DND-41 (cell line): ENCODE data around the gene UGT1A6.

Experiments
- ATAC-seq: fragments of 200-7000 bp; cut with Tn5 transposase; 3 replicates; pipeline ENCODE4 v1.9.1; 2021; ENCODE audit warnings: low read depth; ENCODE audit not compliant: insufficient read depth
- DNase-seq: peaks from one replicate; pipeline ENCODE4 v3.0.0-alpha.2; 2020
- H2AFZ ChIP-seq: 2 replicates; pipeline ENCODE4 v1.6.0; 2012; ENCODE audit warnings: low read depth, low read length
- H3K27ac ChIP-seq: 2 replicates; pipeline ENCODE4 v1.5.1; 2012; ENCODE audit warnings: low read length, inconsistent platforms
- H3K27me3 ChIP-seq: fragments of 200-600 bp; sonication (generic); 2 replicates; pipeline ENCODE4 v1.6.0; 2012; ENCODE audit warnings: low read length, mild to moderate bottlenecking, inconsistent platforms; ENCODE audit not compliant: insufficient read depth, poor library complexity
- H3K36me3 ChIP-seq: 2 replicates; pipeline ENCODE4 v1.5.1; 2012; ENCODE audit warnings: low read length, inconsistent platforms; ENCODE audit not compliant: insufficient read depth
- H3K4me1 ChIP-seq: 2 replicates; pipeline ENCODE4 v1.5.1; 2012; ENCODE audit warnings: mild to moderate bottlenecking, low read length; ENCODE audit not compliant: insufficient read depth
- H3K4me2 ChIP-seq: 2 replicates; pipeline ENCODE4 v1.6.0; 2012; ENCODE audit warnings: mild to moderate bottlenecking, moderate library complexity, low read length, inconsistent platforms; ENCODE audit not compliant: insufficient read depth
- H3K4me3 ChIP-seq, 2 experiments: fragments of 200-600 bp in 1 of 2; shearing (Covaris generic) in 1 of 2; 2 replicates each; pipeline ENCODE4 v1.5.1; 2012 to 2016; ENCODE audit warnings: inconsistent platforms in 2 of 2, low read length in 2 of 2, mild to moderate bottlenecking in 2 of 2, low read depth in 1 of 2, moderate library complexity in 1 of 2
- H3K79me2 ChIP-seq: 2 replicates; pipeline ENCODE4 v1.6.0; 2012; ENCODE audit warnings: low read length, inconsistent platforms; ENCODE audit not compliant: insufficient read depth
- H3K9ac ChIP-seq: 2 replicates; pipeline ENCODE4 v1.6.0; 2012; ENCODE audit warnings: low read depth, mild to moderate bottlenecking, inconsistent platforms, low read length, moderate library complexity
- H3K9me3 ChIP-seq: 2 replicates; pipeline ENCODE4 v1.5.1; 2012; ENCODE audit warnings: low read length, moderate library complexity, mild to moderate bottlenecking, inconsistent platforms; ENCODE audit not compliant: insufficient read depth, severe bottlenecking
- H4K20me1 ChIP-seq: 2 replicates; pipeline ENCODE4 v1.6.0; 2012; ENCODE audit warnings: low read length; ENCODE audit not compliant: insufficient read depth
- EZH2 ChIP-seq: IDR thresholded peaks from 3 replicates; pipeline ENCODE4 v1.6.1; 2012; ENCODE audit warnings: borderline replicate concordance, low read depth, mild to moderate bottlenecking, moderate library complexity, low read length, inconsistent platforms; ENCODE audit not compliant: severe bottlenecking
- TF ChIP-seq, protein P1 (sequence below): IDR thresholded peaks from 2 replicates; pipeline ENCODE4 v1.5.1; 2012; ENCODE audit warnings: borderline replicate concordance, low read length, moderate library complexity, mild to moderate bottlenecking; ENCODE audit not compliant: poor library complexity, severe bottlenecking; ENCODE audit errors: extremely low read depth

UGT1A6 gene

DNA sequence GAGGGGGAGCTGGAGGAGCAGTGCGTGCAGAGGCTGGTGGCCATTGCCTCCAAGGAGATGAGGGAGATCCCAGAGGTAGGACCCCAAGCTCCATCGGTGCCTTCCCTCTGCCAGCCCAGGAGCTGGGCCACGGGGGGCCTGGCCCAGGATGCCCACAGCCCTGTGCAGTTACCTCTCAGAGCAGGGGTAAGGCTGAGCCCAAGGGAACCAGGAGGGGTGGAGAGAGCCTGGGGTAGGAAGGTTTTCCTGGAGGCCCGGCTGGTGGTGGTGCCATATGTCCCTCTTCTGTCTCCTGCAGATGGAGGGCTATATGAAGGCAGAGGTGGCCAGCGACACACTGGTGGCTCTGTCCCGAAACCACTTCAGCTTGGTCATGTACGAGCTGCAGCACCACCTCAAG lies 96.9 kb downstream of the UGT1A6 start:
- ATAC-seq (no peak), DNase-seq (no peak)
- no peak overlapping the region for H3K4me2 ChIP-seq
- H4K20me1 ChIP-seq: no peaks in the 10 kb centered on the region
- H3K9me3 ChIP-seq: no peaks in the 10 kb centered on the region
- H2AFZ ChIP-seq: no peak overlapping the region
- no peaks in the 10 kb centered on the region for H3K79me2 ChIP-seq
- no peaks in the 10 kb centered on the region for H3K4me1 ChIP-seq
- H3K9ac ChIP-seq: no peak overlapping the region
- no peaks in the 10 kb centered on the region for H3K27me3 ChIP-seq
- H3K27ac ChIP-seq: no peak overlapping the region
- H3K4me3 ChIP-seq: no peak overlapping the region
- no peak for TF ChIP-seq EZH2
- TF ChIP-seq, protein P1, sequence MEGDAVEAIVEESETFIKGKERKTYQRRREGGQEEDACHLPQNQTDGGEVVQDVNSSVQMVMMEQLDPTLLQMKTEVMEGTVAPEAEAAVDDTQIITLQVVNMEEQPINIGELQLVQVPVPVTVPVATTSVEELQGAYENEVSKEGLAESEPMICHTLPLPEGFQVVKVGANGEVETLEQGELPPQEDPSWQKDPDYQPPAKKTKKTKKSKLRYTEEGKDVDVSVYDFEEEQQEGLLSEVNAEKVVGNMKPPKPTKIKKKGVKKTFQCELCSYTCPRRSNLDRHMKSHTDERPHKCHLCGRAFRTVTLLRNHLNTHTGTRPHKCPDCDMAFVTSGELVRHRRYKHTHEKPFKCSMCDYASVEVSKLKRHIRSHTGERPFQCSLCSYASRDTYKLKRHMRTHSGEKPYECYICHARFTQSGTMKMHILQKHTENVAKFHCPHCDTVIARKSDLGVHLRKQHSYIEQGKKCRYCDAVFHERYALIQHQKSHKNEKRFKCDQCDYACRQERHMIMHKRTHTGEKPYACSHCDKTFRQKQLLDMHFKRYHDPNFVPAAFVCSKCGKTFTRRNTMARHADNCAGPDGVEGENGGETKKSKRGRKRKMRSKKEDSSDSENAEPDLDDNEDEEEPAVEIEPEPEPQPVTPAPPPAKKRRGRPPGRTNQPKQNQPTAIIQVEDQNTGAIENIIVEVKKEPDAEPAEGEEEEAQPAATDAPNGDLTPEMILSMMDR: no peak
- H3K36me3 ChIP-seq: no peaks in the 10 kb centered on the region

DNA sequence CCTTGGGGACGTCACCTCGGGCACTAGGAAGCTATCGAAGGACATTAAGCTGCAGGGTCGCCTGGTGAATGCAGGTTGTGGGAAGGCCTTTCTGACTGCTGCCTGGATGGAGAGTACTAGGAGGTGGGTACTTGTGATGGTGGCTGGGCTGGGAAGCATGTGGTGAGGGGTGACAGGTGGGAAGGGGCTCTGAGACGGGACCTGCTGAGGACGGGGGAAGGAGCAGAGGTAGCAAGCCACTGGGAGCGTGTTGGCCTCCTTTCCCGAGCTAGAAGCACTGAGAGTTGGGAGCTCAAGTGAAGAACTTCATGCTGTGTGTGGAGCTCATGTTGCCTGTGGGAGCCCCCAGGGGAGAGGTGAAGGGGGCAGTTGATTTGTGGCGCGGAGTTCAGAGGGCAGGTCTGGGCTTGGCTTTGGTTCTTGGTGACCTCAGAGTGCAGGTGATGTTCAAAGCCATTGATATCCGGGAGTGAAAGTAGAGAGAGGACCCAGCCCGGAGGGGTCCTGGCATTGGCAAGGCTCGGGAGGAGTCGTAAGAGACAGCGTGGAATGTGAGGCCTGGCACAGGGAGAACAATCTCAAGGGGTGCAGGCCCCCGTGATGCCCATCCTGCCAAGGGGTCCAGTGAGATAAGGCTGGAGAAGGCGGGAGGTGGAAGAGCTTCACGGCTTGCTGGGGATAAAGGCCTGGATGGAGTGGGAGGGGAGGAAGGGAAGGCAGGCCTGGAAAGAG lies 98.6 kb downstream of the UGT1A6 start:
- H3K27ac ChIP-seq: no peak overlapping the region
- no peak overlapping the region for H2AFZ ChIP-seq
- H3K4me1 ChIP-seq: no peaks in the 10 kb centered on the region
- H3K4me3 ChIP-seq: no peak overlapping the region
- ATAC-seq: no peak
- H3K9ac ChIP-seq: no peak overlapping the region
- no peaks in the 10 kb centered on the region for H3K27me3 ChIP-seq
- H4K20me1 ChIP-seq: no peaks in the 10 kb centered on the region
- no peak overlapping the region for H3K4me2 ChIP-seq
- H3K36me3 ChIP-seq: no peaks in the 10 kb centered on the region
- no peak for DNase-seq
- TF ChIP-seq EZH2: no peak
- TF ChIP-seq, protein P1: no peak
- no peaks in the 10 kb centered on the region for H3K9me3 ChIP-seq
- H3K79me2 ChIP-seq: no peaks in the 10 kb centered on the region

DNA sequence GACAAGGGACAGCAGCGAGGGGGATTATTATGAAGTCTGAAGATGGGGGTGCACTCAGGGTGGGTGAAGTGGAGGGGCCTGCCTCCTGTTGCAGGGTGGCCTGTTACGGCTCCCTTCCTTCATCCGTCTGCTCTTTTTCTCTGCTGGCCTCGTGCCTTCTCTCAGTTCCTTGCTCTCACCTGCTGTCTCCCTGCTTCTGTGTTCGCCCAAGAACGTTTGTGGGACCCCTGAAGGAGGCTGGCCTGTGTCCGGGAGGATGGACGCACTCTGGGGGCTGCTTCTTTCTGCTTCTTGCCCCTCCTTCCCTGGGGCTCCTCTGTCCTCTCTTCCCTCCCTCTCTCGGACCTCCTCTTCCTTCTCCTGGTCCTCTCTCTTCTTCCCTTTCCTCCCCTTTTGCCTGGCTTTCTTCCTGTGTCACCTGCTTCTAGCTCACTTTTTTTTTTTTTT lies 99.2 kb downstream of the UGT1A6 start:
- no peak overlapping the region for H2AFZ ChIP-seq
- no peak overlapping the region for H3K4me2 ChIP-seq
- H3K9ac ChIP-seq: no peak overlapping the region
- no peak overlapping the region for H3K4me3 ChIP-seq
- H3K4me1 ChIP-seq: no peaks in the 10 kb centered on the region
- no peaks in the 10 kb centered on the region for H3K36me3 ChIP-seq
- no peak for TF ChIP-seq EZH2
- TF ChIP-seq, protein P1: no peak
- no peak for ATAC-seq
- no peaks in the 10 kb centered on the region for H3K9me3 ChIP-seq
- no peak overlapping the region for H3K27ac ChIP-seq
- DNase-seq: no peak
- no peaks in the 10 kb centered on the region for H4K20me1 ChIP-seq
- no peaks in the 10 kb centered on the region for H3K27me3 ChIP-seq
- H3K79me2 ChIP-seq: no peaks in the 10 kb centered on the region
